Naive thymus-derived CD8-positive, alpha-beta T cell (primary cell): ENCODE measurements around the gene SLC22A12. TPM values are rescaled to one million over a fixed set of nuclear protein-coding genes. Genes with fewer than 3 reads are reported as not detected.

Experiments used
- ATAC-seq, 2 donors: fragments of 150-1000 bp; cut with Tn5 transposase in 1 of 2; sonication (Bioruptor Pico), chemical (Tn5 transposase) in 1 of 2; 1 replicate in 1 of 2; 2 replicates in 1 of 2; pipeline ENCODE4 v1.10.0; 2021; ENCODE audit warnings: mild to moderate bottlenecking in 2 of 2, moderate library complexity in 2 of 2
- POLR2A ChIA-PET: fragments of 350-600 bp; sonication (Branson Sonifier 250); formaldehyde crosslinking; loops from one replicate; lab custom pipeline; 2021; ENCODE audit warnings: antibody characterized with exemption; lab: Charles Lee
- DNase-seq, 10 donors: peaks; one replicate each; pipeline versions ENCODE4 v3.0.0 to v3.0.0-alpha.2; 2020 to 2022
- H3K27ac Mint-ChIP-seq, 10 donors: one replicate each; pipeline ENCODE4 v1.8.0; 2020 to 2022; ENCODE audit warnings: mild to moderate bottlenecking in 10 of 10, mixed read lengths in 10 of 10, moderate library complexity in 4 of 10, inconsistent platforms in 1 of 10
- H3K27me3 Mint-ChIP-seq, 5 donors: one replicate each; pipeline ENCODE4 v1.8.0; 2021 to 2022; ENCODE audit warnings: mixed read lengths in 5 of 5
- H3K36me3 Mint-ChIP-seq, 3 donors: one replicate each; pipeline ENCODE4 v1.8.0; 2020 to 2022; ENCODE audit warnings: mixed read lengths in 3 of 3, mild to moderate bottlenecking in 2 of 3, inconsistent platforms in 1 of 3
- H3K4me1 Mint-ChIP-seq, 4 donors: one replicate each; pipeline ENCODE4 v1.8.0; 2021 to 2022; ENCODE audit warnings: mixed read lengths in 4 of 4
- H3K4me3 Mint-ChIP-seq, 10 donors: one replicate each; pipeline ENCODE4 v1.8.0; 2020 to 2022; ENCODE audit warnings: mild to moderate bottlenecking in 10 of 10, mixed read lengths in 10 of 10, moderate library complexity in 6 of 10, inconsistent platforms in 1 of 10
- H3K9me3 Mint-ChIP-seq, 9 donors: one replicate each; pipeline ENCODE4 v1.8.0; 2020 to 2022; ENCODE audit warnings: mixed read lengths in 9 of 9, mild to moderate bottlenecking in 3 of 9, inconsistent platforms in 1 of 9, moderate library complexity in 1 of 9
- polyA plus RNA-seq, 3 donors: library from polyadenylated mRNA; unstranded; fragments of 300-500 nt; fragmentation: Illumina TruSeq; gene quantifications; one replicate each; pipeline ENCODE4 v1.2.3, GENCODE V29; 2021
- total RNA-seq, 8 experiments: library from RNA in 2 of 8; stranded (reverse) in 2 of 8; gene quantifications; one replicate each; pipeline ENCODE4 v1.2.3 and lab custom pipeline; 2021 to 2026

Gene SLC22A12
- total and polyA plus RNA-seq, 5 experiments from 2014 or later: not detected

DNA sequence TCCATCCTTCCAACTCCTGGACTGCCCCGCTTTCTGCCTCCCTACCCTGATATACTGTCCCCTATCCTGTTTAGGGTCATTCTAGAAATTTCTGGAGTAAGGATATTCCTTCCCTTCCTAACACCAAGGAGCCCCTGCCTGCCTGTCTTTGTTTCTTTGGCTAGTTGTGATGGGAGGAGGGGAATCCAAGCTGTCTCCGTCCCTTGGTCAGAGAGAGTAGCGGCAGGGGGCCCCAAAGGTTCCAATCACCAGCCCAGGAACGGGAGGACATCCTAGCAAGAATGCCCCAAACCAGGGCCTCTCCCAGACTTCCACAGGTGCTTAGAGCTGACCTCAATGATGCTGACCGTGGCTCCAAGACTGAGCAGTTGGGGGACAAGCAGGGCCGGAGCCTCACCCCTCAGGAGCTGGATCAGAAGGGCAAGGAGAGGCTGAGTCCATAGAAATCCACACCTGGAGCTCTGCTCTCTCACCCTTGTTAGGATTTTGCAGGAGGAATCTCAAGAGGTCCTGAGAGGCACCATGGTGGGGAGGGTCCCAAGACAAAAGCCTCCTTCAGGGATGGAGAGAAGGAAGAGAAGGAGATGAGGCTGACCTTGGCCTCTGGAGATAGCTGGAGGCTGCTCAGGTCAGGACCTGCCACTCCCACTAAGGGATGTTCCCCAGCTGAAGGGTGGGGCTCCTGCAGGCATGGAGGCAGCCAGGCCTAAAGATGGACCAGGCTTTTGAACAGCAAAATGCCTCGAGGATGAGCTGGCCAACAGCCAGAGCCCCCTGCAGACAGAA lies 13.6 kb downstream of the SLC22A12 start:
- POLR2A ChIA-PET: no interaction called here
- Mint-ChIP-seq H3K27ac (peak overlapping the region in 1 of 10 donors; percentile 67), H3K4me3 (no peak overlapping the region), H3K9me3 (no peaks in the 10 kb centered on the region), H3K27me3 (peaks cover 0 to 8% (median 0%) of the 10 kb centered on the region in 5 donors), H3K36me3 (no peaks in the 10 kb centered on the region), H3K4me1 (peaks cover 0 to 3% (median under 1%) of the 10 kb centered on the region in 4 donors)
- no peak for ATAC-seq
- no peak for DNase-seq

- DNase-seq (no peak), ATAC-seq (no peak)
- H3K36me3 Mint-ChIP-seq: no peaks in the 10 kb centered on the region
- no peak overlapping the region for H3K4me3 Mint-ChIP-seq
- POLR2A ChIA-PET: no interaction called here
- H3K4me1 Mint-ChIP-seq: peaks cover 0 to 6% (median 4%) of the 10 kb centered on the region in 4 donors
- H3K9me3 Mint-ChIP-seq: no peaks in the 10 kb centered on the region
- no peak overlapping the region for H3K27ac Mint-ChIP-seq
- peaks cover 0 to 8% (median 0%) of the 10 kb centered on the region in 5 donors for H3K27me3 Mint-ChIP-seq
Measured at GRCh38 chr11:64605244-64605560, 14.2 kb downstream of the SLC22A12 start.

GRCh38 chr11:64605656-64606585 lies 14.9 kb downstream of the SLC22A12 start:
- Mint-ChIP-seq H3K27me3 (peaks cover 0 to 8% (median 0%) of the 10 kb centered on the region in 5 donors), H3K4me3 (no peak overlapping the region), H3K9me3 (no peaks in the 10 kb centered on the region), H3K27ac (no peak overlapping the region), H3K36me3 (no peaks in the 10 kb centered on the region), H3K4me1 (peaks cover 0 to 7% (median 4%) of the 10 kb centered on the region in 4 donors)
- POLR2A ChIA-PET: no interaction called here
- ATAC-seq (no peak), DNase-seq (no peak)

DNA sequence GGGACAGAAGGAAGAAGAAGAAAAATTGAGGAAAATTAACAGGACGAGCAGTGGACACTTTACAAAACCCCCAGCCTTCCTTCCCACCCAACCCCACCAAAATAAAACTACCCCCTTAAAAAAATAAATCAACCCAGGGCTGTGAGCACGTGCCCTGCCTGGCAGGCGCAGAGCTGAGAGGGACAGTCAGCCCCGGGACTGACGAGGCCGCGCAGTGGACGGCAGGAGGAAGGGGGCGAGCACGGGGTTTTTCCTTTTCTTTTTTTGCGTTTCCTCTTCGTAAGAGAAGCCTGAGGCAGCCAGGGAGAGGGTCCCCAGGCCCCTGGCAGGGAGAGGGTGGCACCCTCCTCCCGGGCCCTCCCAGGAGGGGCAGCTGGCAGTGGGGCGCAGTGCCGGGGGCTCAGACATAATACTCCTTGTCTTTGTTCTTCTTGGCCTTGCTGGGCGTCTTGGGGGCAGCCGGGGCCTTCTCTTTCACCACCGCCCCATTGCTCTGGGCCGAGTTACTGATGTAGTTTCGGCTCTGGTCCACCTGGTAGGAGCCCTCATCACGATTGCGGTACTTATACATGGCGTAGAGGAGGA lies 15.9 kb downstream of the SLC22A12 start:
- H3K9me3 Mint-ChIP-seq: no peaks in the 10 kb centered on the region
- H3K4me1 Mint-ChIP-seq: peaks cover 4 to 13% (median 8%) of the 10 kb centered on the region in 4 donors
- peaks cover 0 to 8% (median 0%) of the 10 kb centered on the region in 5 donors for H3K27me3 Mint-ChIP-seq
- peak overlapping the region in 1 of 10 donors; percentile 12 for H3K4me3 Mint-ChIP-seq
- POLR2A ChIA-PET: no interaction called here
- ATAC-seq (no peak), DNase-seq (no peak)
- H3K27ac Mint-ChIP-seq: no peak overlapping the region
- H3K36me3 Mint-ChIP-seq: no peaks in the 10 kb centered on the region

GRCh38 chr11:64607381-64607985 lies 16.5 kb downstream of the SLC22A12 start:
- POLR2A ChIA-PET: no interaction called here
- Mint-ChIP-seq H3K4me1 (peaks cover 9 to 19% (median 13%) of the 10 kb centered on the region in 4 donors), H3K9me3 (no peaks in the 10 kb centered on the region), H3K27me3 (peaks cover 0 to 8% (median 0%) of the 10 kb centered on the region in 5 donors), H3K36me3 (no peaks in the 10 kb centered on the region), H3K27ac (no peak overlapping the region), H3K4me3 (peak overlapping the region in 1 of 10 donors; percentile 12)
- ATAC-seq (no peak), DNase-seq (no peak)

DNA sequence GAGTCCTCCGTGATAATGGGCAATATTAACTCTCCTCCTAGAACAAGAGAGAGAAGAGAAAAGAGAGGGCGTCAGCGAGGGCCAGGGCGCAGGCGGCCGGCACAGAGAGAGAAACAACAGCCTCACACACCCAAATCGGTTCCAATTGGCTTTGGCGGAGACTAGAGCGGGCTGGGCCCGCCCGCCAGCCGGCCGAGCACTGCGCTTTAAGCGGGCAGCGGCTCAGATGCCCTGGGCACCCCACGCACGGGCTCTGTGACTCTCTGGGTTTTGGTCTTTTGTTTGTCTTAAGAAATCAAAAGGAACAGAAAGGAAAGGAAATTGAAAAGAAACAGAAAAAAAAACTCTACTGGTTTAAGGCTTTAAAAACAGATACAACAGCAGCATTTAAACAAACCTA lies 17.0 kb downstream of the SLC22A12 start:
- POLR2A ChIA-PET: no interaction called here
- Mint-ChIP-seq H3K27ac (no peak overlapping the region), H3K36me3 (no peaks in the 10 kb centered on the region), H3K9me3 (no peaks in the 10 kb centered on the region), H3K27me3 (peaks cover 0 to 8% (median 0%) of the 10 kb centered on the region in 5 donors), H3K4me3 (peak overlapping the region in 1 of 10 donors; percentile 38), H3K4me1 (peaks cover 10 to 22% (median 14%) of the 10 kb centered on the region in 4 donors)
- ATAC-seq: no peak
- DNase-seq: no peak

DNA sequence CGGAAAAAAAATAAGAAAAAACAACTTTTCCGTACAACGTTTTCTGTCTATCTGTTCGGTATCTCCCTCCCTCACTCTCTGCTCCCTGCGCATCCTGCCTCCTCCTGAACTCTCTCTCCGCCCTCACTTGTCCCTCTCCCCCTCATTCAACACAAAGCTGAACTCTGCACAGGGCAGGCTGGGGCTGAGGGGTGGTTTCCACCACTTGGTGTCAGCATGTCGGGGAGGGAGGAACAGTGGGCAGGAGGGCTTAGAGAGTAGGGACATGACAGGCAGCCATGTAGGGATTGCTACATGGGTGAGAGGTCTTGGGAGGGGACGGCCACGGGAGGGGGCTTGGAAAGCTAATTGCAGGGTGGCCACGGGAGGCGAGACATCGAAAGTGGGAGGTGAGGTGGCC lies 17.6 kb downstream of the SLC22A12 start:
- no peak overlapping the region for H3K4me3 Mint-ChIP-seq
- ATAC-seq (no peak), DNase-seq (no peak)
- no peaks in the 10 kb centered on the region for H3K9me3 Mint-ChIP-seq
- no peak overlapping the region for H3K27ac Mint-ChIP-seq
- peaks cover 0 to 8% (median 0%) of the 10 kb centered on the region in 5 donors for H3K27me3 Mint-ChIP-seq
- H3K4me1 Mint-ChIP-seq: peaks cover 10 to 22% (median 14%) of the 10 kb centered on the region in 4 donors
- POLR2A ChIA-PET: no interaction called here
- H3K36me3 Mint-ChIP-seq: no peaks in the 10 kb centered on the region

DNA sequence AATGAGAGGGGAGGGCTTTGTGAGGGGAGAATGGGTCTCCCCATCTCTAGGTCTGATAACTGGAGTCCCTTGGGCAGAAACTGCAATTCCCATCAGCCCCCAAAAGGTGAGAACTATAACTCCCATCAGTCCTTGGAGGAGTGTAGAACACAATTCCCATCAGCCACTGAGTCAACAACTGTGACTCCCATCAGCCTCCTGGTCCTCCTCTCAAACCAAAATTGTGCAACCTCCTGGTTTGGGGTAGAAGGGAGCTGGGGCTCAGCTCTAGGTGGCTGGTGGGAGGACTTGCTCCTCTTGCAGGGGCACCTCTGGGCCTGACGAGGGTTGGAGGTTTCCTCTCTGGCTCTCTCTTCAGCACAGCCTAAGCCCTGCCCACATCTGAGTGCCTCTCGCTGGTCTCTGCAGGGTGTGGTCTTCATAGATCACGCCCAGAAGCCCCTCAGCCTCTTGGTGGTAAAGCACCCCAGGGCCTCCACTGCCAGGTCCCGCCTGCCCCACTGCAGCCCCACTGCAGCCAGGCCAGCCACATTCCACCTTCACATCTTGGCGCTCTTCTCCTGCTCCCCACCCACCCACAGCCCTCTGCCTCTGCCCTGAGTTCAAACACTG lies 18.5 kb downstream of the SLC22A12 start:
- no peak overlapping the region for H3K27ac Mint-ChIP-seq
- peaks cover 0 to 4% (median 0%) of the 10 kb centered on the region in 5 donors for H3K27me3 Mint-ChIP-seq
- H3K4me3 Mint-ChIP-seq: no peak overlapping the region
- DNase-seq: no peak
- H3K4me1 Mint-ChIP-seq: peaks cover 11 to 22% (median 15%) of the 10 kb centered on the region in 4 donors
- peak in 1 of 2 donors; percentile 22 for ATAC-seq
- POLR2A ChIA-PET: no interaction called here
- no peaks in the 10 kb centered on the region for H3K9me3 Mint-ChIP-seq
- no peaks in the 10 kb centered on the region for H3K36me3 Mint-ChIP-seq

DNA sequence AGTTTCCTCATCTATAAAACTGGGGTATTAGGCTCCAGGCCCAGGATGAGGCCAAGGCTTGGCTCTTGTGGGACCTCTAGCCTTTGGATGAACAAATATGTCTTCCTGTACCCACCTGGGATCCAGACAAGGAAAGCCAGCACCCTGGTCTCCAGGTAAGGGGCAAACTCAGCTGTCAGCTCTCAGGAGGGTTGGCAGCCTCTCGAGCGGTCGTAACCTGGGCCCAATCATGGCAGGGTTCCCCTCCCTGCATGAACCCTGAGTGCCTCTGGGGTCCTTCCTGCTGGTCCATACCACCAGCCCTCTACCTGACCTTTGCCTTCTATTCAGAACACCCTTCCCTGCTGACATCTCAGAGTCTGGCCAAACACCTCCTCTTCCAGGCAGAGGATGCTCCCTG lies 19.6 kb downstream of the SLC22A12 start:
- no peak overlapping the region for H3K4me3 Mint-ChIP-seq
- ATAC-seq: no peak

DNA sequence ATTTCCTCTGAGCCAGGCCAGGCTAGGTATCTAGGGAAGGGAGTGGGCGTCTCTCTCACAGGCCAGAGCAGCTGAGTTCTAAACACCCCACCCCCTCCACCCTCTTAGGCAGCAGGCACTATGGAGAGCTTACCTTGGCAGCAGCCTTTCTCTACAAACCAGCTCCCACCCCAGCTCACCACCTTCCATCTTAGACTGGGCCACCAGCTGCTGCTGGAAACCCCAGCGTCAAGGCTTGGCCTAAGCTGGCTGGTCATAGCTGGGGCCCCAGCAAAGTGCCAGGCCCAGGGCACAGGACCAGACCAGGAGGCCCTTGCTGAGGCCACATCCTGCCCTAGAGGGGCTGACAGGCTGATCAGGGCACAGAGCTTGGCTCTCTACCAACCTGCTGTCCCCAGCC lies 20.2 kb downstream of the SLC22A12 start:
- H3K9me3 Mint-ChIP-seq: no peaks in the 10 kb centered on the region
- no peak for ATAC-seq
- H3K4me1 Mint-ChIP-seq: peaks cover 11 to 22% (median 15%) of the 10 kb centered on the region in 4 donors
- H3K36me3 Mint-ChIP-seq: no peaks in the 10 kb centered on the region
- POLR2A ChIA-PET: no interaction called here
- DNase-seq: no peak
- H3K4me3 Mint-ChIP-seq: no peak overlapping the region
- no peaks in the 10 kb centered on the region for H3K27me3 Mint-ChIP-seq
- H3K27ac Mint-ChIP-seq: no peak overlapping the region

More for the DNA sequence above, 19.6 kb downstream of the SLC22A12 start:
- no peaks in the 10 kb centered on the region for H3K9me3 Mint-ChIP-seq
- H3K4me1 Mint-ChIP-seq: peaks cover 11 to 22% (median 15%) of the 10 kb centered on the region in 4 donors
- POLR2A ChIA-PET: no interaction called here
- peaks cover 0 to 1% (median 0%) of the 10 kb centered on the region in 5 donors for H3K27me3 Mint-ChIP-seq
- H3K27ac Mint-ChIP-seq: peak overlapping the region in 1 of 10 donors; percentile 22
- DNase-seq: no peak
- no peaks in the 10 kb centered on the region for H3K36me3 Mint-ChIP-seq

DNA sequence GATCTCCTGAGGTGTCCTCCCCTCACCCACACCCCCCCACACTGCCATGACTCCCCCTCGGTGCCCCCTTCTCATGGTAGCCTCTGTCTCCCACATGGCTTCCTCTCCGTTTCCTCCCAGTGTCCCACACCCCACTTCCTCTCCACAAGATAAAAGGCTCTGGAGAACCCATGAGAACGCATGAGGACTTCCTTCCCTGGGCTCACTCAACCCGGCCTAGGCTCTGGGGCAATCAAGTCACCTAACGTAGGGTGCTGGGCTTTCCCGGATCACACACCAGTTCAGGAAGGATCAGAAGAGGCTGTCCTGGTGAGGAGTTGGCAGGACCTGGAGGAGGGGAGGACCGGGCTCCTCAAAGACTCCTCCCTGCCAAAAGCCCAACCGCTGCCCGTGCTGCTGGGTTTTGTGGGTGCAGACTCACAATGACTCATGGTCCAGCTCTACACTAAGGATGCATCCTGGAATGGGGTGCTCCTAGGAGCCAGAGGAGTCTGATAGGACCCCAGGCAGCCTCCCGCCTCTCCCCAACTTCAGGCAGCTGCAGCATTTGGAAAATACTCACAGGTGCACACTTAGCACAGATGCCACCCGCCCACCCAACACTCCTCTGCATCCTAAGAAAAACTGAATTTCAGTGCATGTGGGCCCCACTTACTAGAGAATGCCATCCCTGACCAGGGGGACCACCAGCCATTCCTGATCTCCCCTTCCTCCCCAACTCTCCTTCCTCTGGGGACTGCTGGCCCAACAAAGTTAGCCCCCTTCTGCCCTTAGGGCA lies 21.0 kb downstream of the SLC22A12 start:
- Mint-ChIP-seq H3K4me3 (peak overlapping the region in 6 of 10 donors; percentile 15 to 56 (median 28)), H3K9me3 (no peaks in the 10 kb centered on the region), H3K36me3 (no peaks in the 10 kb centered on the region), H3K27me3 (no peaks in the 10 kb centered on the region), H3K27ac (peak overlapping the region in 3 of 10 donors; percentile 40 to 48 (median 41)), H3K4me1 (peaks cover 11 to 22% (median 15%) of the 10 kb centered on the region in 4 donors)
- DNase-seq: no peak
- ATAC-seq: no peak
- POLR2A ChIA-PET: no interaction called here
